GM13976 (cell line): ENCODE measurements around the gene SCAND1.

ENCODE experiments used
- DNase-seq: peaks from one replicate; pipeline ENCODE4 v3.0.0; 2012; ENCODE audit warnings: low spot score
- in situ Hi-C: fragments of 300-500 bp; cut with MboI; formaldehyde crosslinking; loops from one replicate; pipeline ENCODE4 v1.12.0; 2022; ENCODE audit warnings: low sequenced_read_pairs, mixed read lengths, inconsistent platforms; ENCODE audit not compliant: unreplicated experiment
- TF ChIP-seq, protein P1 (sequence below): IDR thresholded peaks from 2 replicates; pipeline ENCODE4 v1.5.1; 2012; ENCODE audit warnings: borderline replicate concordance, mild to moderate bottlenecking; ENCODE audit not compliant: insufficient read depth; ENCODE audit errors: extremely low read depth, missing control alignments, control extremely low read depth

The SCAND1 gene

DNA sequence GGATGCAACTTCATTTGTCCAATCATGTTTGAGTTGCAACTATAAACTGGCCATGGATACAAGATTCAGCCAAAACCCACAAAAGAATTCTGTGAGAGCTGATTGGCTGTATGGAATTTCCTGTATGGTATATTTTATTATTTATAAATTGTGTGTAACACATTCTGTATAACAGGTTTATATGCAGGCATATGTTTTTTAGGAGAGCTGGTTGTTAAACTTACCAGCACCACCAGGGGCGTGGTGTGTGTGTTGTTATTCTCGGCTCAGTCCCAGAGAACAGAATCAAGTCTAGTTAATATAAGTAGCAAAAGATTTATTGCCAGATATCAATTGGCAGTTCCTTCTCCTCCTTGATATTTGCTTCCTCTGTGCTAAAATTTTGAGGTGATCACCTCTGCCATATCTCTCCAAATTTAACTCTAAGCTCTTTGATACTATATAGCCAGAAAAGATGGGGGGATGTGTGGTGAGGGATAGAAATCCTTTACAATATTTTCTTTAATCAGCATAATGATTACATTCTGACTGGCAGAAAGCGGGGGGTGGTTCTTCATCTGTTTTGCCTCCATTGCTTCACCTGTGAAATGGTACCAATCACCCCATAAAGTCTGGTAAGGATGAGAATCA is 37.0 kb upstream of the SCAND1 start:
- TF ChIP-seq, protein P1, sequence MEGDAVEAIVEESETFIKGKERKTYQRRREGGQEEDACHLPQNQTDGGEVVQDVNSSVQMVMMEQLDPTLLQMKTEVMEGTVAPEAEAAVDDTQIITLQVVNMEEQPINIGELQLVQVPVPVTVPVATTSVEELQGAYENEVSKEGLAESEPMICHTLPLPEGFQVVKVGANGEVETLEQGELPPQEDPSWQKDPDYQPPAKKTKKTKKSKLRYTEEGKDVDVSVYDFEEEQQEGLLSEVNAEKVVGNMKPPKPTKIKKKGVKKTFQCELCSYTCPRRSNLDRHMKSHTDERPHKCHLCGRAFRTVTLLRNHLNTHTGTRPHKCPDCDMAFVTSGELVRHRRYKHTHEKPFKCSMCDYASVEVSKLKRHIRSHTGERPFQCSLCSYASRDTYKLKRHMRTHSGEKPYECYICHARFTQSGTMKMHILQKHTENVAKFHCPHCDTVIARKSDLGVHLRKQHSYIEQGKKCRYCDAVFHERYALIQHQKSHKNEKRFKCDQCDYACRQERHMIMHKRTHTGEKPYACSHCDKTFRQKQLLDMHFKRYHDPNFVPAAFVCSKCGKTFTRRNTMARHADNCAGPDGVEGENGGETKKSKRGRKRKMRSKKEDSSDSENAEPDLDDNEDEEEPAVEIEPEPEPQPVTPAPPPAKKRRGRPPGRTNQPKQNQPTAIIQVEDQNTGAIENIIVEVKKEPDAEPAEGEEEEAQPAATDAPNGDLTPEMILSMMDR, result peak; percentile 25
- in situ Hi-C loops, result loop anchor here (5.0 to 25.0 kb wide), 2 partner anchors 146 to 446 kb away; no protein-coding TSS in a partner anchor
- no peak for DNase-seq

DNA sequence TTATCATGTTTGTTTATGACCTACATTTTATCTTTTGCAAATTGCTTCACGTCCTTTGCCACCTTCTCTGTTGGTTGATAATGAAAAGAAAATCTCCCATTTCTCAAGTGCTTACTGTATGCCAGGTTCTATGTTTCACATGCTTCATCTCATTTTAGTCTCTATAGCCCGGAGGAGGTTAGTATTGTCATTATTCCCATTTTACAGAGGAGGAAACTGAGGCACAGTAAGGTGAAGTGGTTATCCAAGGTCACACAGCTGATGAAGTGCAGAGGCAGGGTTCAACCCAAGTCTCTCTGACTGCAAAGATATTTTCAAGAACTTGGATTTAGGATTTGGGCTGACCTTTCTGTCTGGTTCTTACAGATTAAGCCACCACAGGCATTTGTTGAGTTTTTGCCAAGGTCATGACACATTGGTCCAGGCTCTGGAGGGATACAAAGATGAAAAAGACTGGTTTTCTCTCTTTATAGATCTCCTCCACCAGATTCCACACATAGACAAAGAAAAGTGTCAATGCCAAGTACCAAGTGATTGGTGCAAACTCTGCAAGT is 34.7 kb upstream of the SCAND1 start:
- in situ Hi-C loops, result loop anchor here (25.0 kb wide), 1 partner anchor 448 kb away; no protein-coding TSS in a partner anchor
- TF ChIP-seq, protein P1, result no peak
- no peak for DNase-seq

DNA sequence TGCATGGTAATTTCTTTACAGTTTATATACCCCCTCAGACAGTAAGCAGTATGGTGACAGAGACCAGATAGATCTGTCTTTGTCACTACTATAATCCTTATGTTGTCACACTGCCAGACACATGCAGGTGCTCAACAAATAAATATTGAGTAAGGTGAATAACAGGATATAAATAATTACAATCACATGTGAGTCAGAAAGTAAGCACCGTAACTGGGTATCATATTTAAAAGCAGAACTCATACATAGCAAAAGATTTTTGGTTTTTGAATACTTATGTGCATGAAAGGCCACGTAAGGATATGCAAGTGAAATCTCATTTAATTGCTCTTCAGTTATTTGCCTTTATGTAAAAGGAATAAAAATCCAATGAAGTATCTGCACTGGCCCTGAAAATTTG is 31.5 kb upstream of the SCAND1 start:
- in situ Hi-C loops, result loop anchor here (25.0 kb wide), 1 partner anchor 451 kb away; no protein-coding TSS in a partner anchor
- no peak for DNase-seq
- TF ChIP-seq, protein P1, result no peak

DNA sequence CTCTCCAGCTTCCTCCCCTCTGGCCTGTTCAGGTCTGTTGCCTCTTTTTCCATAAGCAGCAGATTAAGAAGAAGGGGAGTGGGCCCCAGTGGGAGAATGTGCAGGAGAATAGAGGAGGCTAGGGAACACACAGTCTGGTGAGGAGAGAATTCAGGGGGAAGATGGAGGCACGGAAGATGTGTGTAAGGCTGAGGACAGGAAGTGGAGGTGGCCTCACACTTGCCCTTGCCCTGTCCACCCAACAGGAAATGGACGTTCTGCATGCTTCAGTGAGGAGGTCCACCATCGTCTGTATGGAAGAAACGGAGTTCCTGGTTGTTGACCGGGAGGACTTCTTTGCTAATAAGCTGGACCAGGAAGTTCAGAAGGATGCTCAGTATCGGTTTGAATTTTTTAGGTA is 30.1 kb upstream of the SCAND1 start:
- in situ Hi-C loops, result loop anchor here (25.0 kb wide), 1 partner anchor 453 kb away; no protein-coding TSS in a partner anchor
- no peak for DNase-seq
- TF ChIP-seq, protein P1, result no peak

DNA sequence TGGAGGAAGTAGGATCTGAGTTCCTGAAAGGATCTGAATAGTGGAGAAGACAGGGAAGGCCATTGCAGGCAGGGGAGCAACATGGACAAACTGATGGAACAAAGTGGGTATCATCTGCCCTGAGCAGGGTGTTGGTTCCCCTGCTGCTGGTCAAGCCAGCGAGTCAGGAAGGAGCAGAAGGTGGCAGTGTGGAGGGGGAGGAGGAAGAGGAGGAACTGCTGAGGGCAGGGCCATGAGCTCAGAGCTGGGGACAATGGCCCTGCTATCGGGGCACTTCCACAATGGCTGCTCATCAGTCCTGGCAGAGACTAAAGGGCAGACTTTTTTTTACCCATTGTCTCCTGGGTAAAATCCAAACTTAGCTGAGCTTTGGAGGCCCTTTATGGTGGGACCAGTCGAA is 27.7 kb upstream of the SCAND1 start:
- in situ Hi-C loops, result loop anchor here (25.0 kb wide), 1 partner anchor 455 kb away; no protein-coding TSS in a partner anchor
- DNase-seq, result no peak
- TF ChIP-seq, protein P1, result no peak

DNA sequence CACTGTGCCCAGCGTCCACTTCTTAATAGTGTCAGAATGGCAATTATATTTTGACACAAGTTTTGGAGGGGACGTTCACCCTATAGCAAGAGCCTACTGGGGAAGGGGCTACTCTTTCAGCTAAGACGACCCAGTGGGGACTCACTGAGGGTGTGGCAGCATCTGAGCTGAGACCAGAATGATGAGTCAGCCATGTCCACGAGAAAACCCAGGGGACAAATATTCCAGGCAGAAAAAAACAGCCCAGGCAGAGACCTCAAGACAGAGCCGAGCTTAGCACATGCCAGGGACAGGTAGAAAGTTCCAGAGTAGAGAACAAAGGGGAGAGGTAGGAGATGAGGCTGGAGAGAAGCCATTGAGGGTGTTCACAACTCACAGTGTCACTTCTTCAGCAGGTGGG is 25.2 kb upstream of the SCAND1 start:
- DNase-seq, result no peak
- TF ChIP-seq, protein P1, result no peak
- in situ Hi-C loops, result loop anchor here (25.0 kb wide), 1 partner anchor 458 kb away; no protein-coding TSS in a partner anchor
